ENCODE measurements around the gene CELA2A. TPM values are rescaled to one million over a fixed set of nuclear protein-coding genes. Genes with fewer than 3 reads are reported as not detected.

The CELA2A gene
- total RNA-seq, 1 experiment from 2014 or later = not detected

GRCh38 chr1:15507278-15507677, 50.7 kb downstream of the CELA2A start:
- Histone ChIP-seq H3K9me3 (no peaks in the 10 kb centered on the region), H3K36me3 (ENCODE audit: control insufficient read depth, insufficient read depth, low read length) (no peaks in the 10 kb centered on the region), H3K4me1 (no peaks in the 10 kb centered on the region), H3K4me3 (ENCODE audit: low read depth, low read length) (no peak overlapping the region), H3K27me3 (replicated peaks; ENCODE audit: control insufficient read depth, insufficient read depth, low read length) (no peaks in the 10 kb centered on the region)
- CTCF ChIA-PET = no interaction called here
- Mint-ChIP-seq H3K36me3 (ENCODE audit: insufficient read depth, unreplicated experiment) (no peaks in the 10 kb centered on the region), H3K27ac (ENCODE audit: unreplicated experiment) (no peak overlapping the region), H3K4me1 (ENCODE audit: low read depth, unreplicated experiment) (no peaks in the 10 kb centered on the region), H3K27me3 (ENCODE audit: insufficient read depth, unreplicated experiment) (no peaks in the 10 kb centered on the region), H3K9me3 (ENCODE audit: unreplicated experiment) (no peaks in the 10 kb centered on the region), H3K4me3 (ENCODE audit: unreplicated experiment) (no peak overlapping the region)
- no peak for TF ChIP-seq CTCF (IDR thresholded peaks at IDR 0.05; ENCODE audit: insufficient read depth in 1 of 2, low read depth in 1 of 2, low read length in 1 of 2, severe bottlenecking in 1 of 2, unreplicated experiment in 1 of 2)
- POLR2A ChIA-PET = no interaction called here
- BruUV-seq (replicated peaks) = no TSS peak
- intact Hi-C loops (cut with micrococcal nuclease; ENCODE audit: unreplicated experiment) = no loop called here
- no peak for DNase-seq

- Histone ChIP-seq H3K9me3 (no peaks in the 10 kb centered on the region), H3K4me1 (no peaks in the 10 kb centered on the region), H3K4me3 (ENCODE audit: low read depth, low read length) (no peak overlapping the region), H3K27me3 (replicated peaks; ENCODE audit: control insufficient read depth, insufficient read depth, low read length) (no peaks in the 10 kb centered on the region), H3K36me3 (ENCODE audit: control insufficient read depth, insufficient read depth, low read length) (no peaks in the 10 kb centered on the region)
- H3K4me3 Mint-ChIP-seq (ENCODE audit: unreplicated experiment) = no peak overlapping the region
- H3K36me3 Mint-ChIP-seq (ENCODE audit: insufficient read depth, unreplicated experiment) = no peaks in the 10 kb centered on the region
- no peaks in the 10 kb centered on the region for H3K27me3 Mint-ChIP-seq (ENCODE audit: insufficient read depth, unreplicated experiment)
- H3K27ac Mint-ChIP-seq (ENCODE audit: unreplicated experiment) = no peak overlapping the region
- DNase-seq = no peak
- ChIA-PET CTCF (interaction anchor here (0.6 kb wide), 1 partner anchor 1116 kb away, joined by 6 read pairs; no protein-coding TSS in a partner anchor), POLR2A (no interaction called here)
- BruUV-seq (replicated peaks) = no TSS peak
- H3K4me1 Mint-ChIP-seq (ENCODE audit: low read depth, unreplicated experiment) = no peaks in the 10 kb centered on the region
- intact Hi-C loops (cut with micrococcal nuclease; ENCODE audit: unreplicated experiment) = no loop called here
- no peaks in the 10 kb centered on the region for H3K9me3 Mint-ChIP-seq (ENCODE audit: unreplicated experiment)
- no peak for TF ChIP-seq CTCF (IDR thresholded peaks at IDR 0.05; ENCODE audit: insufficient read depth in 1 of 2, low read depth in 1 of 2, low read length in 1 of 2, severe bottlenecking in 1 of 2, unreplicated experiment in 1 of 2)
These were observed 52.4 kb downstream of the CELA2A start for GRCh38 chr1:15508700-15509487.

GRCh38 chr1:15509586-15509985, 53.1 kb downstream of the CELA2A start:
- Mint-ChIP-seq H3K27me3 (ENCODE audit: insufficient read depth, unreplicated experiment) (no peaks in the 10 kb centered on the region), H3K9me3 (ENCODE audit: unreplicated experiment) (no peaks in the 10 kb centered on the region), H3K27ac (ENCODE audit: unreplicated experiment) (no peak overlapping the region), H3K4me1 (ENCODE audit: low read depth, unreplicated experiment) (no peaks in the 10 kb centered on the region), H3K36me3 (ENCODE audit: insufficient read depth, unreplicated experiment) (no peaks in the 10 kb centered on the region), H3K4me3 (ENCODE audit: unreplicated experiment) (no peak overlapping the region)
- Histone ChIP-seq H3K27me3 (replicated peaks; ENCODE audit: control insufficient read depth, insufficient read depth, low read length) (no peaks in the 10 kb centered on the region), H3K36me3 (ENCODE audit: control insufficient read depth, insufficient read depth, low read length) (no peaks in the 10 kb centered on the region), H3K4me3 (ENCODE audit: low read depth, low read length) (no peak overlapping the region), H3K4me1 (no peaks in the 10 kb centered on the region), H3K9me3 (no peaks in the 10 kb centered on the region)
- TF ChIP-seq CTCF (IDR thresholded peaks at IDR 0.05; ENCODE audit: insufficient read depth in 1 of 2, low read depth in 1 of 2, low read length in 1 of 2, severe bottlenecking in 1 of 2, unreplicated experiment in 1 of 2) = no peak
- POLR2A ChIA-PET = no interaction called here
- intact Hi-C loops (cut with micrococcal nuclease; ENCODE audit: unreplicated experiment) = no loop called here
- CTCF ChIA-PET = no interaction called here
- DNase-seq = no peak
- no TSS peak for BruUV-seq (replicated peaks)
